ENCODE results near the gene C5orf15. TPM values are rescaled to one million over a fixed set of nuclear protein-coding genes. Genes with fewer than 3 reads are reported as not detected.
"Not testable (repeated sequence)": the region's sequence is repeated elsewhere in the genome, so short reads cannot be mapped to it uniquely, and the experiment has no call there.

C5orf15 gene
- total RNA-seq, 4 donors from 2014 or later = 29.3 to 34.4 (median 32.0) TPM

DNA sequence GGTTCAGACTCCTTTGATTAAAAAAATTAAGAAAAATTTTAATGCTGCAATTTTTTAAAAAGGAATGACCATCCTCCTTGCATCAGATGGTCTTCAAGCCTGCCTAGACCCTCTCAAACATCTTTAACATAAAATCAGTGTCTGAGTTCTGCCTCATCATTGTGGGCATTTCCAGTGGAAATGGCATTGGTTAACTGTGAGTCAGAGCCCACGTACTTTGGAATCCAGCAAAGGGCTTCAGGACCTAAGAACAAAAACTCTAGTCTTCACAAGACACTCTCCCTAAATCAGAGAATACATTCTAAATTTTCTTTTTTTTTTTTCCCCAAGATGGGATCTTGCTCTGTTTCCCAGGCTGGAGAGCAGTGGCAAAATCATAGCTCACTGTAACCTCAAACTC is 9.4 kb upstream of the C5orf15 start:
- Histone ChIP-seq H3K4me3 (no peak overlapping the region), H3K4me1 (no peaks in the 10 kb centered on the region), H3K36me3 (peaks cover 79% of the 10 kb centered on the region), H3K27ac (no peak overlapping the region), H3K9me3 (no peaks in the 10 kb centered on the region), H3K27me3 (no peaks in the 10 kb centered on the region)
- DNase-seq (ENCODE audit: low spot score in 2 of 2) = no peak
- WGBS = 58% methylated on average over 1 of the region's 1 CpG
- TF ChIP-seq POLR2AphosphoS5 (IDR thresholded peaks at IDR 0.05) (no peak), EP300 (IDR thresholded peaks at IDR 0.05) (no peak), CTCF (IDR thresholded peaks at IDR 0.05) (no peak), POLR2A (IDR thresholded peaks at IDR 0.05) (no peak)

- H3K36me3 ChIP-seq = peaks cover 79% of the 10 kb centered on the region
- no peaks in the 10 kb centered on the region for H3K27me3 ChIP-seq
- no peak overlapping the region for H3K27ac ChIP-seq
- H3K4me1 ChIP-seq = no peaks in the 10 kb centered on the region
- H3K4me3 ChIP-seq = no peak overlapping the region
- TF ChIP-seq POLR2AphosphoS5 (IDR thresholded peaks at IDR 0.05) (no peak), CTCF (IDR thresholded peaks at IDR 0.05) (no peak), POLR2A (IDR thresholded peaks at IDR 0.05) (no peak), EP300 (IDR thresholded peaks at IDR 0.05) (no peak)
- DNase-seq (ENCODE audit: low spot score in 2 of 2) = no peak
- 66% methylated on average over 5 of the region's 5 CpGs for WGBS
- no peaks in the 10 kb centered on the region for H3K9me3 ChIP-seq
These were observed 8.8 kb upstream of the C5orf15 start for GRCh38 chr5:133977161-133977787.

GRCh38 chr5:133975546-133975945 is 7.1 kb upstream of the C5orf15 start:
- 95% methylated on average over 16 of the region's 16 CpGs for WGBS
- H3K27ac ChIP-seq; H3K27me3 ChIP-seq; H3K9me3 ChIP-seq; H3K4me1 ChIP-seq; H3K4me3 ChIP-seq; DNase-seq (ENCODE audit: low spot score in 2 of 2): not testable (repeated sequence)
- H3K36me3 ChIP-seq = peaks cover 64% of the 10 kb centered on the region

DNA sequence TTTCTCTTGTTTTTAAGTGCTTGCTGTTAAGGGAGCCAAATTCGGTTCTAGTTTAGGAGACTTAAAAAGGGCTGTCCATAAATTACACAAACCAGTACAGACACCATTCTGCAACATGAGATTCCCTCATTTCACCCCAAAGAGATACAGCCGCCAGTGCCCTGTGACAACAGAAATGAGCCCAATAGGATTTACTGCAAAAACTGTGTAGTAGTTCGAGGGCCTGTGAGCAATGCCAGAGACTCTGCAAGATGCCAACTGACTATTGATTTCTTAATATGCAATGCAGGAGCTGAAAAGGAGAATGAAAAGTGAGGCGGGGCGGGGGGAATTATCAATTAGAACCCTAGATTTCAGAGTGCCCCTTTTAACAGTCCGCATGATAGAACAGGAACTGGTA is 5.7 kb upstream of the C5orf15 start:
- DNase-seq (ENCODE audit: low spot score in 2 of 2) = no peak
- no peak for TF ChIP-seq CTCF (IDR thresholded peaks at IDR 0.05)
- TF ChIP-seq POLR2A (IDR thresholded peaks at IDR 0.05) = no peak
- TF ChIP-seq POLR2AphosphoS5 (IDR thresholded peaks at IDR 0.05) = no peak
- no peak for TF ChIP-seq EP300 (IDR thresholded peaks at IDR 0.05)
- H3K4me1 ChIP-seq = peaks cover 7% of the 10 kb centered on the region
- H3K36me3 ChIP-seq = peaks cover 60% of the 10 kb centered on the region
- H3K9me3 ChIP-seq = no peaks in the 10 kb centered on the region
- WGBS = 89% methylated on average over 6 of the region's 6 CpGs
- H3K4me3 ChIP-seq = no peak overlapping the region
- H3K27ac ChIP-seq = no peak overlapping the region
- no peaks in the 10 kb centered on the region for H3K27me3 ChIP-seq

DNA sequence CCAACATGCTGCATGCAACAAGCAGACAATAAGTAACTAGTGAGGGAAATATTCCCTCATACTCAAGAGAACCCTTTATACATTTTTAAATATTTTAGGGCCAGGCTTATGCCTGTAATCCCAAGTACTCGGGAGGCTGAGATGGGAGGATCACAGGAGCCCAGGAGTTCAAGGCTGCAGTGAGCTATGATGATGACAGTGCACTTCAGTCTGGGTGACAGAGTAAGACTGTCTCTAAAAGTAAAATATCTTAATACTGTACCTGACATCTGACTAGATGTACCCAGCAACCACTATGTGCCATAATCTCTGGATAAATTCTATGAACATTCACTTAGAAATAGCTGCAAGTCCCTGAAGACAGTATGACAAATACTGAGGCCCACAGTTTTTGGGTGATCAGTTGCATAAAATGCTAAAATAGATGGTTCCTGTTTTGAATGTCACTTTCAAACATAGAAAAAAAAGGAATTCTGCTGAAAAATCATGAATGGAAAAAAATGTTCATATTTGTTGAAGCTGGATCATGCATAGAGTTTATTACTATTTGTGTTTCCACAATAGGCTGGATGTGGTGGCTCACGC is 2.0 kb upstream of the C5orf15 start:
- Histone ChIP-seq H3K4me1 (peaks cover 25% of the 10 kb centered on the region), H3K27ac (no peak overlapping the region), H3K36me3 (peaks cover 31% of the 10 kb centered on the region), H3K9me3 (no peaks in the 10 kb centered on the region), H3K4me3 (no peak overlapping the region), H3K27me3 (no peaks in the 10 kb centered on the region)
- 83% methylated on average over 2 of the region's 2 CpGs for WGBS
- no peak for TF ChIP-seq POLR2AphosphoS5 (IDR thresholded peaks at IDR 0.05)
- no peak for TF ChIP-seq EP300 (IDR thresholded peaks at IDR 0.05)
- TF ChIP-seq POLR2A (IDR thresholded peaks at IDR 0.05) = no peak
- no peak for TF ChIP-seq CTCF (IDR thresholded peaks at IDR 0.05)
- no peak for DNase-seq (ENCODE audit: low spot score in 2 of 2)
